ENCODE data around the gene PRM2. TPM values are rescaled to one million over a fixed set of nuclear protein-coding genes. Genes with fewer than 3 reads are reported as not detected.

PRM2 gene
- total RNA-seq, 2 donors from 2014 or later: 343 TPM; not detected in 1

DNA sequence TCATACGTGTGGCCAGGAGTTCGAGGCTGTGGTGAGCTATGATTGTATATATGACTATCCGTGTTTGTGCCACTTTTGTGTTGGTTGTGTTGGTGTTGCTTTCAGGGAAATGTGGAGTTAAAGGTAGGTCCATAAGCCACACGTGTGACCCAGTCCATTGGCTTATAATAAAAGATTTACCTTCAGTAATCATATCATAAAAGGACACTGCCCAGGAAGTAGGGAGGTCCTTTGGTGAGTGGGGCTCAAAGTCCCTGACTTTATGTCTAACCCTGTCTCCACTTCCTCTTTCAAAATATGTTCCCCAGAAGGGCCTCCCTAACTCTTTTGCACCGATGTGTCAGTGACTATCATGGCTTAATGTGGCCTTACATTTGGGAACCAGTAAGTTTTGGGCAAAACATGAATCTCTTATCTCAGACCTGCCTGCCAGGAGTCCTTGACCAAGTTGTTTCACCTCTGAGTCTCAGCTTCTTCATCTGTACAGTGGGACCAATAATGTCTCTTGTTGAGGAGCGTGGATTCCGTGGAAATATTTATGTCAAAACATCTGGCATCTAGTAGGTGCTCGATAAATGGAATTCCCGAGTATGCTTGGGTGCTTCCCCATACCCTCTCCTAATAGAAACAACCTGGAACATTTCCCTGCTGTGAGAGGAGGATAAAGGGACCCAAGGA lies 12.0 kb downstream of the PRM2 start:
- no peaks in the 10 kb centered on the region for H3K36me3 ChIP-seq
- no peak overlapping the region for H3K27ac ChIP-seq
- no peaks in the 10 kb centered on the region for H3K4me1 ChIP-seq (replicated peaks)
- no peaks in the 10 kb centered on the region for H3K27me3 ChIP-seq (replicated peaks; ENCODE audit: insufficient read depth)
- H3K4me3 ChIP-seq: no peak overlapping the region
- 70% methylated on average over 9 of the region's 9 CpGs for WGBS
- DNase-seq (ENCODE audit: low spot score): no peak
- TF ChIP-seq POLR2AphosphoS5 (IDR thresholded peaks at IDR 0.05) (no peak), POLR2A (IDR thresholded peaks at IDR 0.05) (no peak)
- TF ChIP-seq, protein P1, sequence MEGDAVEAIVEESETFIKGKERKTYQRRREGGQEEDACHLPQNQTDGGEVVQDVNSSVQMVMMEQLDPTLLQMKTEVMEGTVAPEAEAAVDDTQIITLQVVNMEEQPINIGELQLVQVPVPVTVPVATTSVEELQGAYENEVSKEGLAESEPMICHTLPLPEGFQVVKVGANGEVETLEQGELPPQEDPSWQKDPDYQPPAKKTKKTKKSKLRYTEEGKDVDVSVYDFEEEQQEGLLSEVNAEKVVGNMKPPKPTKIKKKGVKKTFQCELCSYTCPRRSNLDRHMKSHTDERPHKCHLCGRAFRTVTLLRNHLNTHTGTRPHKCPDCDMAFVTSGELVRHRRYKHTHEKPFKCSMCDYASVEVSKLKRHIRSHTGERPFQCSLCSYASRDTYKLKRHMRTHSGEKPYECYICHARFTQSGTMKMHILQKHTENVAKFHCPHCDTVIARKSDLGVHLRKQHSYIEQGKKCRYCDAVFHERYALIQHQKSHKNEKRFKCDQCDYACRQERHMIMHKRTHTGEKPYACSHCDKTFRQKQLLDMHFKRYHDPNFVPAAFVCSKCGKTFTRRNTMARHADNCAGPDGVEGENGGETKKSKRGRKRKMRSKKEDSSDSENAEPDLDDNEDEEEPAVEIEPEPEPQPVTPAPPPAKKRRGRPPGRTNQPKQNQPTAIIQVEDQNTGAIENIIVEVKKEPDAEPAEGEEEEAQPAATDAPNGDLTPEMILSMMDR (IDR thresholded peaks at IDR 0.05): no peak
- intact Hi-C loops (cut with DNase I): no loop called here
- H3K9me3 ChIP-seq: no peaks in the 10 kb centered on the region

DNA sequence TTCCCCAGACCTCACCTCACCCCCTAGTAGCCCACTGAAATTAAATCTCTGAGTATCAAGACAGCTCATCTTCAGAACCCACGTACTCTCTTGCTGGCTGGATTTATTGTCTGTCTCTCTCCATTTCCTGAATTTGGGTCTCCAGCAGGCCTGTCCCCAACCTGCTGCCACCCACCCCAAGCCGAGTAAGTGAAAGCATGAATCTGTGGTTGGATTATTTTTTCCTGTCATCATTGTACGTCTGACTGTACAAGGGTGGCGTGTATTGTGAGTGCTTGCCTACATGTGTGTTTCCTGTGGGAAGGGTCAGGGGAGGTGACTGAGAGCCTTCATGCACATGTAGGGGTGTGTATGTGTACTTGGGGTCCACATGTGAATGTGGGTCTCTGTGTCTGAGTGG lies 12.5 kb downstream of the PRM2 start:
- Histone ChIP-seq H3K36me3 (no peaks in the 10 kb centered on the region), H3K9me3 (no peaks in the 10 kb centered on the region), H3K27me3 (replicated peaks; ENCODE audit: insufficient read depth) (no peaks in the 10 kb centered on the region), H3K4me1 (replicated peaks) (no peaks in the 10 kb centered on the region), H3K27ac (no peak overlapping the region), H3K4me3 (no peak overlapping the region)
- TF ChIP-seq, protein P1 (IDR thresholded peaks at IDR 0.05): no peak
- TF ChIP-seq POLR2A (IDR thresholded peaks at IDR 0.05) (no peak), POLR2AphosphoS5 (IDR thresholded peaks at IDR 0.05) (no peak)
- DNase-seq (ENCODE audit: low spot score): no peak
- WGBS: 70% methylated on average over 4 of the region's 4 CpGs
- intact Hi-C loops (cut with DNase I): no loop called here

DNA sequence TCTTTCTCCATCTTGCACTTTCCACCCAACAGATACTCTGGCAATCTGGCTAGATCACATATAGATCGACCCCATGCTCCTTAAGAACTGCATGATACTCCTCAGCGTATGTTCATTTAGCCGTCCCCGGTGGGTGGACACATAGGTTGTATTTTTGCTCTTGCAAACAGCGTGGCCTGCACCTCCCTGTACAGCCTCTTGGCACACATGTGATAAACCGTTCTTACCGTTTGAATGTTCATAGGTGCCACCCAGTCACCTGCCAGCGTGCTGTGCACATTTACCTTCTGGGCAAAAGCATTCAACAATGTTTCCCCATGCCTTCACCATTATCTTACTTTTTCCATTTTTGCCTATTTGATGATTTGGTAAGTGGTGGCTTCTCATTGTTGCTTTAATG lies 13.4 kb downstream of the PRM2 start:
- Histone ChIP-seq H3K27me3 (replicated peaks; ENCODE audit: insufficient read depth) (no peaks in the 10 kb centered on the region), H3K36me3 (no peaks in the 10 kb centered on the region), H3K9me3 (no peaks in the 10 kb centered on the region), H3K4me3 (no peak overlapping the region), H3K4me1 (replicated peaks) (no peaks in the 10 kb centered on the region), H3K27ac (no peak overlapping the region)
- TF ChIP-seq POLR2A (IDR thresholded peaks at IDR 0.05) (no peak), POLR2AphosphoS5 (IDR thresholded peaks at IDR 0.05) (no peak)
- TF ChIP-seq, protein P1 (IDR thresholded peaks at IDR 0.05): no peak
- WGBS: 75% methylated on average over 8 of the region's 8 CpGs
- no peak for DNase-seq (ENCODE audit: low spot score)
- intact Hi-C loops (cut with DNase I): no loop called here

DNA sequence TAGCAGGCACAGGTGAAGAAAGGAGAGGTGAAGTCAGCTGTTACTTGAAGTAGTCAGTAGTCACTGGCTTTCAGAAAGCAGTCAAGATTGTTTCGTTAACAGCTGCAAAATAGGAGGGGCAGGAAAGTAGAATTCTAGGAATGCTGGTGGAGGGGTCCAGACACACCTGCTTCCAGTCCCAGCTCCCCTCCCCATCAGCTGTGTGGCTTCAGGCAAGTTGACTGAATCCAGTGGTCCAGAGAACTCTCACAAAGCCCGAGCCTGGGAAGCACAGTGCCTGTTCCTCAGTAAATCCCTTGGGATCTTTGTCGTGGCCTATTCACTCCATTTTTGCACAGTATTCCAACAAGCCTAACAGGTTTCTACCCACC lies 15.7 kb downstream of the PRM2 start:
- H3K4me1 ChIP-seq (replicated peaks): no peaks in the 10 kb centered on the region
- H3K27ac ChIP-seq: no peak overlapping the region
- H3K4me3 ChIP-seq: no peak overlapping the region
- no peaks in the 10 kb centered on the region for H3K27me3 ChIP-seq (replicated peaks; ENCODE audit: insufficient read depth)
- WGBS: 66% methylated on average over 3 of the region's 3 CpGs
- intact Hi-C loops (cut with DNase I): no loop called here
- no peaks in the 10 kb centered on the region for H3K36me3 ChIP-seq
- no peaks in the 10 kb centered on the region for H3K9me3 ChIP-seq
- DNase-seq (ENCODE audit: low spot score): no peak
- TF ChIP-seq POLR2AphosphoS5 (IDR thresholded peaks at IDR 0.05): no peak

DNA sequence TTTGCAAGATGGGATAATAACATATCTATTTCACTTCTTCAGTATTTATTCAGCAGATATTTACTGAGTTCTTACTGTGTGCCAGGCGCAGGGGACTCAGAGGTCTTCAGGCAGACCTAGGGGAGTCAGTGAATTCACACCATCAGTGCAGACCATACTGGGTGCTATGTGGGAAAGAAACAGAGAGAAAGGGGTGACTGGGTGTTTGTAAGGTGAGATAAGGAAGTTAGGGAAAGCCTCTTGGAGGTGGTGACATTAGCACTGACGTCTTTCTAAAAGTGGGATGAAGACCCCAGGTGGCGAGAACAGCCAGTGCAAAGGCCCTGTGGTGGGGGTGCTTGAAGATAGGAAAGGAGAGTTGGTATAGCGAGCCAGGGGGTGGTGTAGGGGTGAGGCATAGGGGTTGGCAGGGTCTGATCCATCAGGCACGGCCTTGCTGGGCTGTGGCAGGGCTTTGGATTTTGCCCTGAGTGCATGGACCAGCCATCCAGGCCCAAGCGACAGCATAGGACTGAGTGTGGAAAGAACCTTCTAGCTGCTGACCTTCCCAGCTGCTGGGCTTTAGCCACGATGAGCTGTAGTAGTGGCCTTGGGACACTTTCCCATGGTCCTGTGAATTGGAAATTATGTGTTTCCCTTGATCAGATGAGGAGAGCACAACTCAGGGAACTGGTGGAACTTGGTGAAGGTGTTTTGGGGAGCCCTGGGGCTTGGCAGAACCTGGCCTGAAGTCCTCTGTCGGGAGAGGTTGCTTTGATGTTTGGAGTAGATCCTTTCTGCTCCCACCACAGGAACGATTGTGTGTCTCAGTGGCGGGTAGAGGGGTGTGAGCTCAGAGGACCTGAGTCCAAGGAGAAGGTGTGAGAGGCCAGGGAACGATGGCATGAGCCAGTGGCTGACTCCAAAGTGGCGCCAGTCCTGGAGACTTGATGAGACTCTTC lies 16.4 kb downstream of the PRM2 start:
- Histone ChIP-seq H3K27me3 (replicated peaks; ENCODE audit: insufficient read depth) (no peaks in the 10 kb centered on the region), H3K36me3 (no peaks in the 10 kb centered on the region), H3K9me3 (no peaks in the 10 kb centered on the region), H3K4me1 (replicated peaks) (no peaks in the 10 kb centered on the region), H3K27ac (no peak overlapping the region), H3K4me3 (no peak overlapping the region)
- no peak for TF ChIP-seq POLR2A (IDR thresholded peaks at IDR 0.05)
- TF ChIP-seq, protein P1 (IDR thresholded peaks at IDR 0.05): no peak
- TF ChIP-seq POLR2AphosphoS5 (IDR thresholded peaks at IDR 0.05): no peak
- intact Hi-C loops (cut with DNase I): loop anchor here (10.0 kb wide), 2 partner anchors 125 to 155 kb away; no protein-coding TSS in a partner anchor
- DNase-seq (ENCODE audit: low spot score): no peak
- WGBS: 90% methylated on average over 12 of the region's 12 CpGs

All from prostate gland (tissue), 2 donors.